Heart left ventricle (tissue), 13 donors: ENCODE measurements around the gene CCDC87.

Experiments used
- POLR2A ChIP-seq, 2 donors: fragments of 450-650 bp; IDR thresholded peaks; one replicate each; pipeline ENCODE4 v1.6.1; 2017; ENCODE audit warnings: antibody characterized with exemption in 2 of 2, mild to moderate bottlenecking in 2 of 2, moderate library complexity in 2 of 2
- TF ChIP-seq, protein P1 (sequence below), 12 donors: fragments of 200-600 bp; sonication (generic) in 4 of 12; IDR thresholded peaks; one replicate each; pipeline versions ENCODE4 v1.5.0 to v1.8.0; 2018 to 2022; ENCODE audit warnings: antibody characterized with exemption in 12 of 12, mild to moderate bottlenecking in 5 of 12
- donor health status: ischemic (EF 13 %, LVEDD 7.1; RV severe dilation, severe dysfunction).
- donor health status: DM: no; HTN: yes; CAD: no.
- donor health status: DM: no; HTN: no; CAD: no.
- donor health status: ischemic (EF 25% LVEDD 6.9; RV normal size, moderate dysfunction).
- donor health status: ischemic (EF 25% LVEDD 5.7; RV mildly dilated, moderate dysfunction).
- donor health status: ischemic (EF 35%, LVEDD 5.7; RV mildly dilated, moderate dysfunction).
- donor health status: nonischemic (EF 11% LVEDD 7.7; RV severe dilation, severe dysfunction).
- donor health status: DM: yes; HTN: yes; CAD: no.
- donor health status: PGD.
- donor health status: ischemic (EF 29% LVEDD 5.4; RV normal size, mild dysfunction).
- donor health status: nonischemic (EF 23%, LVEDD 6.1; RV moderate dilation, normal function).

DNA sequence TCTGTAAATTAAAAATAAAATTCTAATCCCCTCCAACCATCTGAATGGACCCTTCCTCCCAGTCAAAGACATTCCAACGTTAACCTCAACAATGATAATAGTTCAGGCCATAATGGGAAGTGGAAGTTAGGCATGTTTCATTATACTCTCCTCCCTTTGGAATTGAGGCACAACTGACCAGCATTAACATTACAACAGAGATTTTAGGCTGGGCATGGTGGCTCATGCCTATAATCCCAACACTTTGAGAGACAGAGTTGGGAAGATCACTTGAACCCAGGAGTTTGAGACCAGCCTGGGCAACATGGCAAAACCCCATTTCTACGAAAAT lies 22.0 kb downstream of the CCDC87 start:
- TF ChIP-seq, protein P1, sequence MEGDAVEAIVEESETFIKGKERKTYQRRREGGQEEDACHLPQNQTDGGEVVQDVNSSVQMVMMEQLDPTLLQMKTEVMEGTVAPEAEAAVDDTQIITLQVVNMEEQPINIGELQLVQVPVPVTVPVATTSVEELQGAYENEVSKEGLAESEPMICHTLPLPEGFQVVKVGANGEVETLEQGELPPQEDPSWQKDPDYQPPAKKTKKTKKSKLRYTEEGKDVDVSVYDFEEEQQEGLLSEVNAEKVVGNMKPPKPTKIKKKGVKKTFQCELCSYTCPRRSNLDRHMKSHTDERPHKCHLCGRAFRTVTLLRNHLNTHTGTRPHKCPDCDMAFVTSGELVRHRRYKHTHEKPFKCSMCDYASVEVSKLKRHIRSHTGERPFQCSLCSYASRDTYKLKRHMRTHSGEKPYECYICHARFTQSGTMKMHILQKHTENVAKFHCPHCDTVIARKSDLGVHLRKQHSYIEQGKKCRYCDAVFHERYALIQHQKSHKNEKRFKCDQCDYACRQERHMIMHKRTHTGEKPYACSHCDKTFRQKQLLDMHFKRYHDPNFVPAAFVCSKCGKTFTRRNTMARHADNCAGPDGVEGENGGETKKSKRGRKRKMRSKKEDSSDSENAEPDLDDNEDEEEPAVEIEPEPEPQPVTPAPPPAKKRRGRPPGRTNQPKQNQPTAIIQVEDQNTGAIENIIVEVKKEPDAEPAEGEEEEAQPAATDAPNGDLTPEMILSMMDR (IDR thresholded peaks at IDR 0.05) = no peak
- no peak for TF ChIP-seq POLR2A (IDR thresholded peaks at IDR 0.05)
